Activated naive CD4-positive, alpha-beta T cell (primary cell): ENCODE measurements around the gene NOS1AP.

Experiments used
- DNase-seq, 4 experiments: peaks; one replicate each; lab custom pipeline; 2025; lab: John Stamatoyannopoulos, UW

NOS1AP gene

GRCh38 chr1:162367772-162368171 is 298.3 kb downstream of the NOS1AP start:
- no peak for DNase-seq

GRCh38 chr1:162368451-162368850 is 299.0 kb downstream of the NOS1AP start:
- DNase-seq = no peak

DNA sequence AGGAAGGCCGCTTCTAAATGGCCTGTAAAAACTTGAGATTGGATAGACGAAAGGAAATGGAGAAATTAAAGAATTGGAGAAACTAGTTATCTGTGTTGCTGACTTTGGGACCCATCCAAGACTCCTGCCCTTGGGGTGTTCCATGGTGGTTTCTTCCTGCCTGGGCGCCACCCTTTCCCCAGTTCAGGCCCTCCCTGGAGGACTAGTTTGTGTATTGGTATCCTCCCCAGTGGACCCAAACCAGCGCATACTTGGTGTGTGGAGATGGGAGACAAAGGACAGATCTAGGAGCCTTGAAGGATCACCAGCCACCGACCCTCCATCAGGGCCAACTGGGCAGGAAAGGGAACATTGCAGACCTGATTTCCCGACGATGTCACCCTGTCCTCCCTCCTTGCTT is 300.1 kb downstream of the NOS1AP start:
- DNase-seq = no peak

- no peak for DNase-seq
Observed at GRCh38 chr1:162370161-162370560, 300.7 kb downstream of the NOS1AP start.

GRCh38 chr1:162370721-162371120 is 301.2 kb downstream of the NOS1AP start:
- DNase-seq = no peak

DNA sequence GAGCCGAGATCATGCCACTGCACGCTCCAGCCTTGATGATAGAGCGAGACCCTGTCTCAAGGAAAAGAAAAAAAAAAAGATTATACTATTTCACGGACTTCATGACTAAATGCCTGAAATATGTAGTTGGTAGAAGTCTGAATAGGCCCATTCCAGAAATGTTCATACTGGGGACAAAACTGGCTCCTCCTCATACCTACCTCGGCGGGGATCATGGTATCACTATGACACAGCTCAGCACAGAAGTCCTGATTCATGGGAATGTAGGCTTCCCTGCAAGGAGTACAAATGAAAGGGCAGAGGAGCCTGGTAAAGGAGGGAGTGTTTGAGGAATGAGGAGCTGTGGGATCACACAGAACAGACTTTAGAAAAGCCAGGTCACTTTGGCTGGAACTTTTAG is 302.1 kb downstream of the NOS1AP start:
- no peak for DNase-seq

DNA sequence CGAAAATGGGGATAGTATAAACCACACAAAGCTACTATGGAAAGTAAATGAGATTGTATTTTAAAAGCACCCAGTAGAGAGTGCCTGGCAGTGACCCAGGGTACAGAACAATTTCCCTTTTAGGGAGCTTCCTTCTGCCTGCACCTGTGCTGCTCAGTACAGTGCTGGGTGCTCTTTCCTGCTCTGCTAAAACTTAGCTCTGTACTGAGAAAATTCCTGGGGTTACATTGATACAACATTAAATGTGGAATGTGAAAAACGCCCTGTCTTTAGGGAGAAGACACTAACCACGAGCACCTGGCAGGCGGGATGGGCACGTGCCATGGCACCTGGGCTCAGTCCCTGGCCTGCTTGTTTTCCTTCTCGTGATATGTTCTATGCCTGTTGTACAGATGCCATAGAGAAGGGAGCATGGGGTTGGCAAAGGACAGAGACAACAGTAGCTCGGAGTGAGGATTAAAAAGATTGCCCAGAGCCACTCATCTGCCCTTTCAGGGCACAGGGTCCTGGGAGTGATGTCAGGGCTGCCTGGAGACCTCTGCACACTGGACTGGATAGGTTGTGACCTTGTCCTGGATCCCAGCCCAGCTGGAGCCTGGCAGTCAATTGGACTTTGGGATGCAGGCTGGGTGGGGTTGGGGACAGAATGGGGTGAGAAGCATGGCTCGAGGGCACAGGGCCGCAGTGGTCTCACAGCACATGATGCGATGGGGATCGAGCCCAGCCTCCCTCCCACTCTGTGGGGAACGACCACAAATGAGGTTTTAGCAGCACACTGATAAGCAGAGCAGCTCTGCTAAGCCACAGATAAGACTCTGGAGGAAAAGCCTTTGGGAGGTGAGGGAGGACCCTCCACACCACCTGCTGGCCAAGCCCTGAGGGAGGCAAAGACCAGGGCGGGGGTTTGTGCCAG is 302.9 kb downstream of the NOS1AP start:
- no peak for DNase-seq

DNA sequence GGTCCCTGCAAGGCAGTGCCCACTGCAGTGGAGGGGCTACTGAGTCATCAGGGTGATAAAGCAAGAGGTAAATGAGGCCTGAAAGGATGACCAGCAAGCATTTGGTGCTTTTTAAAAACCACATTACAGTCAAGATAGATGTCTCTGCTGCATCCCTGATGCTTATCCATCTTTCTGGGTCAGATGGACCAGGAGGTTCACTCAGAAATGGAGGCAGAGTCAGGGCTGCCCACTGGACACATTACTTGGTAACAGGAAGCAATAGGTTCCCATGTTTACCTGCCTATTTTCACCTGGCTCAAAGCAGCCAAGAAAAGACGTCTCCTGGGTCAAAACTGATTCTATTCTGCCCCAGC is 303.6 kb downstream of the NOS1AP start:
- DNase-seq = no peak

DNA sequence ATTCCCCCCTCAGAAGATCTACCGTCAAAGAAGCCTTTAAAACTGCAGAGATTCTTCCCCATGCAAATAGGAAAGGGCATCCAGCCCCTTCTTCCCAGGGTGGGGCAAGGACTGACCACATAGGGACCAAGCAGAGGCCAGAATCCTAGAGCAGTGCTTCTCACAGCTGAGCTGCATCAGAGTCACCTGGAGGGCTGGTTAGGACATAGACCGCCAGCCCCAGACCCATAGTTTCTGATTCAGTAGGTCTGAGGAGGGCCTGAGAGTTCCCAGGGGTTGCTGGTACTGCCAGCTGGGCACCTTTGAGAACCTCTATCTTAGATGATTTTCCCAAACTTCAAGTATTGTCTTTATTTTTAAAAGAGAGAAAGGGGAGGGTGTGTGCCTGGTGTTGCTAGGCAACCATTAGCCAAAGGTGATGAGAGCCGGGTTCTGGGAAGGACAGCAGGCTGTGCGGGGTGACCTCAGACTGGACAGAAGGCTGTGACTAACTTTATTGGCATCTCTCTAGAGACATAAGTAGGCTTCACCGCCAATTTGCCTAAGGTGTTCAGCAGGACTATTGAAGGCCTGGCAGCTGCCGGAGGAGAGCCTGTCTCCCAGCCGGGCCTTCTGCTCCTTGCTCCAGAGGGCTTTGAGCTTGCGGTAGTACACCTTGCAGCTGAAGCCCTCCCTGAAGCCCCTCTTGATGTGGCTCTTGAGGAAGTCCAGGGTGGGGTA is 304.2 kb downstream of the NOS1AP start:
- no peak for DNase-seq

- DNase-seq = no peak
Observed at GRCh38 chr1:162374406-162374805, 304.9 kb downstream of the NOS1AP start.

GRCh38 chr1:162375463-162375862 is 306.0 kb downstream of the NOS1AP start:
- DNase-seq = no peak

DNA sequence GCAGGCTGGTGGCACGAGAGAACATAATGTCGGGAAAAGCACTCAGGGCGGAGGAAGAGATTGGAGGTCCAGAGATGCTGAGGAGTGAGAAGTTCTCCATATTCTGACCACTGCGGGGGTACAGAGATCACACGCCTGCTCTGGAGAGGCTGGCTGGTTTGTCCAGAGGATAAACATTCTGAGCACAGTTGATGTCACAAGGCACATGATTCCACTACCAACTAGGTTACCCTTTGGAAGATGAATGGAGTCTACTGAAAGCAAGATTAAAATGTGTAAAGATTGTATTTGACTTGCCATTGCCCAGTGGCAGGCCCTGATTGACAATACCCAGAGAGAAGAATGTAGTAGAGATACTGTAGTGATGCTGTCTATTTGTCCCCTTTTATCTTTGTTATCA is 307.2 kb downstream of the NOS1AP start, which contains the start of gene SPATA46:
Gene SPATA46, minus strand, starts transcription at position 164 of the 400 bp plus-strand sequence. Its CDS starts 64 bp downstream, at position 100.
- DNase-seq = no peak

DNA sequence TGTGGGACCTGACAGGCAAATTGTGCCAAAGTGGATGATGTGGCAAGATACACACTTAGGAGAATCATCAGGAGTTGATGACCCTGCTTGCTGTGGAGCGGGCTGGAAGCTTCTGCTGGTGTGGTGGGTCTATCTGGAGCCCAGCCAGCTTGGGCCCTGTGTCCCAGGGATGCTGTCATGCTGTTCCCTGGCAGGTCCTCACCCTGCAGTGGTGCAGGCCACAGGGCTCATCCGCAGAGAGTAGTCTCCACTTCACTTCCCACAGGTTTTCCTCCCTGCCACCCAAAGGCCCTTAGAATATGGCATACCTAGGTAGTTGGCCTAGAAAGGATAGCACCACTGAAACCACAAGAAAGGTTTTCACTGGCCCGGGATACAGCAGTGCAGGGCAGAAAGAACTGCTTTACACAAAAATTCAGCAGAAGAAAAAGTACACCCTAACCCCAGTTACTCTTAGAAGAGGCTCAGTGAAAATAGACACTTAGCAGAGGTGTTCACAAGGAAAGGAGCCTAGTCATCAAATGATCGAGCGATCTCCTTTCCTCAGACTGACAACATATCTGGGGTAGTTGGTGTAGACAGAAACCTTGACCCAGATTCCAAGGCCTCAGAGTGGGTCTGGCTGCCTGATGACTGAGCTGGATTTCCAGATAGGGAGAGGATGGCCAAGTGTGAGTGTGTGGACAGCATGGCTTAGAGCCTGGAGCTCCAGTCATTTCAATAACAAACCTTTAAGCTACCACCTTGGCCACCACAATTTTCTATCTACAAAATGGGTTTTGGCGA is 310.8 kb downstream of the NOS1AP start:
- DNase-seq = no peak

GRCh38 chr1:162381383-162381782 is 311.9 kb downstream of the NOS1AP start, which contains the start of gene C1orf226:
Gene C1orf226 (plus strand): TSS chr1:162381728. CDS start chr1:162381902, 174 bp downstream.
- DNase-seq = no peak

GRCh38 chr1:162381941-162382750 is 312.7 kb downstream of the NOS1AP start:
- DNase-seq = no peak

GRCh38 chr1:162383091-162383490 is 313.6 kb downstream of the NOS1AP start:
- DNase-seq = no peak

DNA sequence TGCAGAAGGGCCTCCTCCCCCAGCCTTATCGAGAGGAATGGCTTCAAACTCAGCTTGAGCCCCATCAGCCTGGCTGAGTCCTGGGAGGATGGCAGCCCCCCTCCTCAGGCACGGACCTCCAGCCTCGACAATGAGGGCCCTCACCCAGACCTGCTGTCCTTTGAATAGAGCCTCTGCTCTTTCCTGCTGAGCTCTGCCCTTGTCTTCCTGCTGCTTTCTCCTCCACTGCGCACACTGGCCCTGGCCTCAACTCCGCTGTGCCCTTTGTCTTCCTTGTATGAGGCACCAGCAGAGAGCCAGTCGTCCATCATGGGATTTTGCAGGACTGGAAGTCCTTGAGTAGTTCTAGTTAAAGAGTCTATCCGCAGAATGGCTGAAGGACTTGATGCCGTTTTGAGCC is 314.0 kb downstream of the NOS1AP start:
- DNase-seq = no peak

DNA sequence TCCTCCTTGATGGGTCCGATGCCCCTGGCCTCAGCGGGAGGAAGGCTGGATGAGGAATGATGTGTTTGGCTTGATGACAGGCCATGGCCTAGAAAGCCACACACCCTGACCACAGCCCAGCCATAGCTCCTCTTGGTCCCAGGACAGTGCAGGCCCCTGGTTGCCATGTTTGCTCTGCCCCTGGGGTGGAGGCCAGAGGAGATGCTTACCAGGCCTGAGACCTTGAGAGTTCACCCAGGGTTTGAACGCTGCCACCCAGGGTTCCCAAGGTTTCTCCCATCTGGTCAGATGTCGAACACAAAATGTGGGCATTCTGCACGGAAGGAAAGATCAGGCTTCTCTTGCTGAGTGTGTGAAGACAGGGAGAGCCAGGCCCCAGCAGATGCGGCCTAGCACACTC is 314.6 kb downstream of the NOS1AP start:
- DNase-seq = no peak

- no peak for DNase-seq
Observed at GRCh38 chr1:162384601-162385279, 315.2 kb downstream of the NOS1AP start.

GRCh38 chr1:162385280-162385623 is 315.8 kb downstream of the NOS1AP start:
- DNase-seq = no peak

DNA sequence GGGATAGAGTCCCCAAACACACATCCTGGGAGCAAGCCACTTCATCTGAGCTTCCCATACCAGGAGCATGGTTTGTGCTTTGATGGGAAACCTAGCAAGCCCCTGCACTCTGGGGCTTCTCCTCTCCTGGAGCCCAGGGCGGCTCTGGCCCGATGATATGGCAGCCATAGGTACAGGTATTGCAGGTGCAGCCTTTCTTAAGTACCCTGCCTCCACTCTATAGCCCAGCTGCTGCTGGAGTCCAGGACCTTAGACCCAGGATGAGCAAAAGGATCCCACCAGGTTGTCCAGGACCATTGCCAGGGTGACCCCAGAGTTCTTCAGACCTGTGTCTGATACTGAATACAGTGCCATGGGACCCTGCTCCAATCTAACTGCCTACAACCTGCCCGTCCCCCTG is 316.2 kb downstream of the NOS1AP start:
- no peak for DNase-seq
